ENCODE measurements around the gene CBFB.

The CBFB gene

GRCh38 chr16:67068212-67068753, 39.3 kb downstream of the CBFB start:
- TF ChIP-seq MAX (IDR thresholded peaks at IDR 0.05) (no peak), NFIC (IDR thresholded peaks at IDR 0.05) (no peak), RAD21 (IDR thresholded peaks at IDR 0.05; ENCODE audit: low read depth) (no peak), TAF1 (IDR thresholded peaks at IDR 0.05; ENCODE audit: low read depth) (no peak), CEBPB (IDR thresholded peaks at IDR 0.05) (no peak), ZBTB7A (IDR thresholded peaks at IDR 0.05; ENCODE audit: low read depth) (no peak), YY1 (IDR thresholded peaks at IDR 0.05; ENCODE audit: low read depth) (no peak), EP300 (IDR thresholded peaks at IDR 0.05; ENCODE audit: borderline replicate concordance) (no peak), TEAD4 (IDR thresholded peaks at IDR 0.05) (no peak), CREB1 (IDR thresholded peaks at IDR 0.05; ENCODE audit: low read depth) (no peak), TCF12 (IDR thresholded peaks at IDR 0.05; ENCODE audit: low read depth) (no peak), EGR1 (IDR thresholded peaks at IDR 0.05) (no peak)
- TF ChIP-seq, protein P1, sequence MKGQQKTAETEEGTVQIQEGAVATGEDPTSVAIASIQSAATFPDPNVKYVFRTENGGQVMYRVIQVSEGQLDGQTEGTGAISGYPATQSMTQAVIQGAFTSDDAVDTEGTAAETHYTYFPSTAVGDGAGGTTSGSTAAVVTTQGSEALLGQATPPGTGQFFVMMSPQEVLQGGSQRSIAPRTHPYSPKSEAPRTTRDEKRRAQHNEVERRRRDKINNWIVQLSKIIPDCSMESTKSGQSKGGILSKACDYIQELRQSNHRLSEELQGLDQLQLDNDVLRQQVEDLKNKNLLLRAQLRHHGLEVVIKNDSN (IDR thresholded peaks at IDR 0.05): no peak
- TF ChIP-seq, protein P2, sequence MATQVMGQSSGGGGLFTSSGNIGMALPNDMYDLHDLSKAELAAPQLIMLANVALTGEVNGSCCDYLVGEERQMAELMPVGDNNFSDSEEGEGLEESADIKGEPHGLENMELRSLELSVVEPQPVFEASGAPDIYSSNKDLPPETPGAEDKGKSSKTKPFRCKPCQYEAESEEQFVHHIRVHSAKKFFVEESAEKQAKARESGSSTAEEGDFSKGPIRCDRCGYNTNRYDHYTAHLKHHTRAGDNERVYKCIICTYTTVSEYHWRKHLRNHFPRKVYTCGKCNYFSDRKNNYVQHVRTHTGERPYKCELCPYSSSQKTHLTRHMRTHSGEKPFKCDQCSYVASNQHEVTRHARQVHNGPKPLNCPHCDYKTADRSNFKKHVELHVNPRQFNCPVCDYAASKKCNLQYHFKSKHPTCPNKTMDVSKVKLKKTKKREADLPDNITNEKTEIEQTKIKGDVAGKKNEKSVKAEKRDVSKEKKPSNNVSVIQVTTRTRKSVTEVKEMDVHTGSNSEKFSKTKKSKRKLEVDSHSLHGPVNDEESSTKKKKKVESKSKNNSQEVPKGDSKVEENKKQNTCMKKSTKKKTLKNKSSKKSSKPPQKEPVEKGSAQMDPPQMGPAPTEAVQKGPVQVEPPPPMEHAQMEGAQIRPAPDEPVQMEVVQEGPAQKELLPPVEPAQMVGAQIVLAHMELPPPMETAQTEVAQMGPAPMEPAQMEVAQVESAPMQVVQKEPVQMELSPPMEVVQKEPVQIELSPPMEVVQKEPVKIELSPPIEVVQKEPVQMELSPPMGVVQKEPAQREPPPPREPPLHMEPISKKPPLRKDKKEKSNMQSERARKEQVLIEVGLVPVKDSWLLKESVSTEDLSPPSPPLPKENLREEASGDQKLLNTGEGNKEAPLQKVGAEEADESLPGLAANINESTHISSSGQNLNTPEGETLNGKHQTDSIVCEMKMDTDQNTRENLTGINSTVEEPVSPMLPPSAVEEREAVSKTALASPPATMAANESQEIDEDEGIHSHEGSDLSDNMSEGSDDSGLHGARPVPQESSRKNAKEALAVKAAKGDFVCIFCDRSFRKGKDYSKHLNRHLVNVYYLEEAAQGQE (IDR thresholded peaks at IDR 0.05; ENCODE audit: low read depth): no peak

DNA sequence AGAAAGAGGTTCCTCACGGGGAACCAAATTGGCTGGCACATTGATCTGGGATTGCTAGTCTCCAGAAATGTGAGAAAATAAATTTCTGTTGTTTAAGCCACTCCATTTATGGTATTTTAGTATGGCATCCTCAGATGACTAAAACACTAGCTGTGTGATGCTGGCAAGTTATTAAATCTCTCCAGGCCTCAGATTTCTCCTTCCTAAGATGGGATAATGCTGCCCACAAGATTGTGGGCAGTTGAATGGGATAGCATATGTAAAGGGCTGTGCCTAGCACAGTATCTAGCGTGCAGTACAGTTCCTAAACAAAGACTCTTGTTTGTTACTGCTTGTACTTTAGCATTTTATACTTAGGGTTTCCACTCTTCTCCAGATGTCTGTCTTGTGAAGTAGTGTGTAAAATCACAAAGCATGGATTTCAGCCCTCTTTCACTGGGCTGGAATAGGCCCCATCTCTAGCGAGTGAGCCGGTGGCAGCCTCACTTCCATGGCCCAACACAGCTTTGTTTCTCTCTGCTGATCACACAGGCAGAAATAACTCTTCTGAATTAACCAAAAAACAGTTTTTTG, 42.6 kb downstream of the CBFB start:
- TF ChIP-seq YY1 (IDR thresholded peaks at IDR 0.05; ENCODE audit: low read depth) (no peak), ZBTB7A (IDR thresholded peaks at IDR 0.05; ENCODE audit: low read depth) (no peak), TEAD4 (IDR thresholded peaks at IDR 0.05) (no peak), EP300 (IDR thresholded peaks at IDR 0.05; ENCODE audit: borderline replicate concordance) (no peak), RAD21 (IDR thresholded peaks at IDR 0.05; ENCODE audit: low read depth) (no peak), TCF12 (IDR thresholded peaks at IDR 0.05; ENCODE audit: low read depth) (no peak), CEBPB (IDR thresholded peaks at IDR 0.05) (no peak)
- TF ChIP-seq, protein P1 (IDR thresholded peaks at IDR 0.05): no peak

- TF ChIP-seq ZBTB7A (IDR thresholded peaks at IDR 0.05; ENCODE audit: low read depth) (no peak), EGR1 (IDR thresholded peaks at IDR 0.05) (no peak), CEBPB (IDR thresholded peaks at IDR 0.05) (no peak), TAF1 (IDR thresholded peaks at IDR 0.05; ENCODE audit: low read depth) (no peak), YY1 (IDR thresholded peaks at IDR 0.05; ENCODE audit: low read depth) (no peak)
Measured at GRCh38 chr16:67075331-67075730, 46.4 kb downstream of the CBFB start.

DNA sequence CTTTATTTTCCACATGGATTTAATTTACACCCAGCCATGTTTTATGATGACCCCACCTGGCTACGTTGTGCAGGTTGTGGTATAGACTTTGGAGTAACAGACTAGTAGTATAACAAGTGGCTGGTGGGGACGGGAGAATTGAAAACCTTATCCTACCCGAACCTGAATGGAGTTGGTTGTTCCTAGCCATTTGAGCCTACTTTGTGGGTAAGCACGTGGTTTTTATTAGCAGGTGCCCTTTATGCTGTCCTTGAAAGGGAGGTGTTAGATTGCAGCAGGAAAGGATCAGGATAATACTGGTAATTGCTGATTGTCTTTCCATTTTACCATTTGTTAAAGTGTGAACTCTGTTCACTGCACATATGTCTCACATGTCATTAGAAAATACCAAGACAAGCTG, 48.9 kb downstream of the CBFB start:
- no peak for TF ChIP-seq TCF12 (IDR thresholded peaks at IDR 0.05; ENCODE audit: low read depth)
- TF ChIP-seq TEAD4 (IDR thresholded peaks at IDR 0.05): no peak
- TF ChIP-seq MAX (IDR thresholded peaks at IDR 0.05): no peak
- no peak for TF ChIP-seq EP300 (IDR thresholded peaks at IDR 0.05; ENCODE audit: borderline replicate concordance)
- no peak for TF ChIP-seq ZBTB7A (IDR thresholded peaks at IDR 0.05; ENCODE audit: low read depth)
- no peak for TF ChIP-seq EGR1 (IDR thresholded peaks at IDR 0.05)
- no peak for TF ChIP-seq TAF1 (IDR thresholded peaks at IDR 0.05; ENCODE audit: low read depth)
- no peak for TF ChIP-seq CREB1 (IDR thresholded peaks at IDR 0.05; ENCODE audit: low read depth)
- no peak for TF ChIP-seq RAD21 (IDR thresholded peaks at IDR 0.05; ENCODE audit: low read depth)
- TF ChIP-seq CEBPB (IDR thresholded peaks at IDR 0.05): no peak
- TF ChIP-seq, protein P2 (IDR thresholded peaks at IDR 0.05; ENCODE audit: low read depth): no peak
- TF ChIP-seq NFIC (IDR thresholded peaks at IDR 0.05): no peak
- TF ChIP-seq FOXM1 (IDR thresholded peaks at IDR 0.05; ENCODE audit: borderline replicate concordance, low read depth): no peak
- TF ChIP-seq, protein P1 (IDR thresholded peaks at IDR 0.05): no peak
- TF ChIP-seq YY1 (IDR thresholded peaks at IDR 0.05; ENCODE audit: low read depth): no peak

DNA sequence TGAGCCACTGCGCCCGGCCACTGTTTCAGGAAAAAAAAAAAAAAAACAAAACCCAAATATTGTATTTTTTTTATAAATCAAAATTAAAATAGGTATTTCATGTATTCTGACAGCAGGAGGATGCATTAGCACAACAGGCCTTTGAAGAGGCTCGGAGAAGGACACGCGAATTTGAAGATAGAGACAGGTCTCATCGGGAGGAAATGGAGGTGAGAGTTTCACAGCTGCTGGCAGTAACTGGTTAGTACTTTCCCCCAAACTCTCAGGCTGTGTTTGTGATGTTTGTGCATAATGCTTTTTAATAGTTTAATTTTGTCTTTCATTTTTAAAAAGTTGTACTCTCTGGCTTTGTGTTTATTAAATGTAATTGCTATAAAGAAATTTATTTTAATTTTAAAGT, 53.2 kb downstream of the CBFB start:
- TF ChIP-seq NFIC (IDR thresholded peaks at IDR 0.05): no peak
- TF ChIP-seq MAX (IDR thresholded peaks at IDR 0.05): no peak
- TF ChIP-seq, protein P1 (IDR thresholded peaks at IDR 0.05): no peak
- no peak for TF ChIP-seq RAD21 (IDR thresholded peaks at IDR 0.05; ENCODE audit: low read depth)
- TF ChIP-seq TCF12 (IDR thresholded peaks at IDR 0.05; ENCODE audit: low read depth): no peak
- TF ChIP-seq CEBPB (IDR thresholded peaks at IDR 0.05): no peak
- no peak for TF ChIP-seq EGR1 (IDR thresholded peaks at IDR 0.05)

All from Ishikawa (cell line).